Measurements from ENCODE around the gene EBF4.

GRCh38 chr20:2760297-2760951, 67.8 kb downstream of the EBF4 start:
- TF ChIP-seq EZH2 (IDR thresholded peaks at IDR 0.05) (no peak), POLR2AphosphoS5 (IDR thresholded peaks at IDR 0.05; ENCODE audit: low read depth, low read length) (no peak), SP1 (IDR thresholded peaks at IDR 0.05; ENCODE audit: low read depth) (no peak), REST (IDR thresholded peaks at IDR 0.05; ENCODE audit: low read depth) (no peak), EZH2phosphoT487 (IDR thresholded peaks at IDR 0.05; ENCODE audit: borderline replicate concordance) (no peak), POLR2A (IDR thresholded peaks at IDR 0.05; ENCODE audit: borderline replicate concordance, extremely low read depth, insufficient read depth, insufficient read length) (no peak), JUND (IDR thresholded peaks at IDR 0.05) (no peak)
- TF ChIP-seq, protein P1, sequence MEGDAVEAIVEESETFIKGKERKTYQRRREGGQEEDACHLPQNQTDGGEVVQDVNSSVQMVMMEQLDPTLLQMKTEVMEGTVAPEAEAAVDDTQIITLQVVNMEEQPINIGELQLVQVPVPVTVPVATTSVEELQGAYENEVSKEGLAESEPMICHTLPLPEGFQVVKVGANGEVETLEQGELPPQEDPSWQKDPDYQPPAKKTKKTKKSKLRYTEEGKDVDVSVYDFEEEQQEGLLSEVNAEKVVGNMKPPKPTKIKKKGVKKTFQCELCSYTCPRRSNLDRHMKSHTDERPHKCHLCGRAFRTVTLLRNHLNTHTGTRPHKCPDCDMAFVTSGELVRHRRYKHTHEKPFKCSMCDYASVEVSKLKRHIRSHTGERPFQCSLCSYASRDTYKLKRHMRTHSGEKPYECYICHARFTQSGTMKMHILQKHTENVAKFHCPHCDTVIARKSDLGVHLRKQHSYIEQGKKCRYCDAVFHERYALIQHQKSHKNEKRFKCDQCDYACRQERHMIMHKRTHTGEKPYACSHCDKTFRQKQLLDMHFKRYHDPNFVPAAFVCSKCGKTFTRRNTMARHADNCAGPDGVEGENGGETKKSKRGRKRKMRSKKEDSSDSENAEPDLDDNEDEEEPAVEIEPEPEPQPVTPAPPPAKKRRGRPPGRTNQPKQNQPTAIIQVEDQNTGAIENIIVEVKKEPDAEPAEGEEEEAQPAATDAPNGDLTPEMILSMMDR (IDR thresholded peaks at IDR 0.05 in 2 of 3, conservative IDR thresholded peaks at IDR 0.05 in 1 of 3; ENCODE audit: borderline replicate concordance in 1 of 3, insufficient read depth in 1 of 3, low read depth in 2 of 3, low read length in 2 of 3), result no peak
- TF ChIP-seq, protein P2, sequence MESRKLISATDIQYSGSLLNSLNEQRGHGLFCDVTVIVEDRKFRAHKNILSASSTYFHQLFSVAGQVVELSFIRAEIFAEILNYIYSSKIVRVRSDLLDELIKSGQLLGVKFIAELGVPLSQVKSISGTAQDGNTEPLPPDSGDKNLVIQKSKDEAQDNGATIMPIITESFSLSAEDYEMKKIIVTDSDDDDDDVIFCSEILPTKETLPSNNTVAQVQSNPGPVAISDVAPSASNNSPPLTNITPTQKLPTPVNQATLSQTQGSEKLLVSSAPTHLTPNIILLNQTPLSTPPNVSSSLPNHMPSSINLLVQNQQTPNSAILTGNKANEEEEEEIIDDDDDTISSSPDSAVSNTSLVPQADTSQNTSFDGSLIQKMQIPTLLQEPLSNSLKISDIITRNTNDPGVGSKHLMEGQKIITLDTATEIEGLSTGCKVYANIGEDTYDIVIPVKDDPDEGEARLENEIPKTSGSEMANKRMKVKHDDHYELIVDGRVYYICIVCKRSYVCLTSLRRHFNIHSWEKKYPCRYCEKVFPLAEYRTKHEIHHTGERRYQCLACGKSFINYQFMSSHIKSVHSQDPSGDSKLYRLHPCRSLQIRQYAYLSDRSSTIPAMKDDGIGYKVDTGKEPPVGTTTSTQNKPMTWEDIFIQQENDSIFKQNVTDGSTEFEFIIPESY (IDR thresholded peaks at IDR 0.05; ENCODE audit: extremely low read depth, insufficient replicate concordance, low read length), result no peak
